C4-2B (cell line): ENCODE results near the gene NKAPD1.

Experiments used
- CTCF ChIP-seq: fragments of 450-650 bp; conservative IDR thresholded peaks from 2 replicates; pipeline ENCODE4 v1.5.1; 2017; ENCODE audit warnings: mild to moderate bottlenecking
- ZFX ChIP-seq: fragments of 450-650 bp; IDR thresholded peaks from 2 replicates; pipeline ENCODE4 v1.6.1; 2017

- TF ChIP-seq CTCF (no peak), ZFX (no peak)
These were observed 36.6 kb upstream of the NKAPD1 start for GRCh38 chr11:112037527-112037926.
